Activated naive CD4-positive, alpha-beta T cell treated with anti-CD3 and anti-CD28 coated beads, Interleukin-2, amount 50 U/mL, for 16 hours (primary cell): Measurements from ENCODE around the gene CCL27.

Experiments used
- DNase-seq: peaks from one replicate; pipeline ENCODE4 v3.0.0-alpha.2; 2020

CCL27 gene

DNA sequence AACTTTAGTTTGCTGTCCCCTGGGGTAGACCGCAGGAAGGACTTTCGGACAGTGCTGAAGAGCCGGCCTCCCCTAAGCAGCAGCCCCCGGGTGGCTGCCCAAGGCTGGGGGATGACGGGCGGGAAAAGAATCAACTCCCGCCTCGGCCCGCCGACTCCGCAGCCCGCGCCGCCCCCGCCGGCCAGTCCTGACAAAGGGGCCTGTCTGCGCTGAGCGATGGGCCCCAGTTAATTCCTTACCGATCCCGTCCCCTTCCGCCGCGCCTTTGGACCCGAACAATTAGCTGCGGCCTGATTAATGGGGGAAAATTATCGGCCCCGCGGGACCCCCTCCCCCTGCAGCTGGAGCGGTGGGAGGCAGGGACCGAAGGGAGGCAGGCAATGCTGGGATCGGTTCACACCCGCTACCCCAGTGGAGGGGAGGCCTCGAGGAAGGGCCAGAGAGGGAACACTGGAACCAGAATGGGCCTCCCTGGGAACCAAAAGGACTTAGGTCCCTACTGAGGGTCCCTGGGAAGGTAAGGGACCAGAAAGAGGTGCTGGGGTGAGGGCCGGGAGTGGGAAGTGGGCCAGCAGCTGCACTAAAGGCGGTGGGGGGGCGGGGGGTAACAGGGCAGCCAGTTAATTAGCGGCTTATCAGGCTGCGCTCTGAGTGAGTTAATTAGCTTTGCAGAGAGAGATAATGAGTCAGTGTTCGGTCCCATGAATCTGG lies 37.8 kb downstream of the CCL27 start:
- DNase-seq, result no peak

DNA sequence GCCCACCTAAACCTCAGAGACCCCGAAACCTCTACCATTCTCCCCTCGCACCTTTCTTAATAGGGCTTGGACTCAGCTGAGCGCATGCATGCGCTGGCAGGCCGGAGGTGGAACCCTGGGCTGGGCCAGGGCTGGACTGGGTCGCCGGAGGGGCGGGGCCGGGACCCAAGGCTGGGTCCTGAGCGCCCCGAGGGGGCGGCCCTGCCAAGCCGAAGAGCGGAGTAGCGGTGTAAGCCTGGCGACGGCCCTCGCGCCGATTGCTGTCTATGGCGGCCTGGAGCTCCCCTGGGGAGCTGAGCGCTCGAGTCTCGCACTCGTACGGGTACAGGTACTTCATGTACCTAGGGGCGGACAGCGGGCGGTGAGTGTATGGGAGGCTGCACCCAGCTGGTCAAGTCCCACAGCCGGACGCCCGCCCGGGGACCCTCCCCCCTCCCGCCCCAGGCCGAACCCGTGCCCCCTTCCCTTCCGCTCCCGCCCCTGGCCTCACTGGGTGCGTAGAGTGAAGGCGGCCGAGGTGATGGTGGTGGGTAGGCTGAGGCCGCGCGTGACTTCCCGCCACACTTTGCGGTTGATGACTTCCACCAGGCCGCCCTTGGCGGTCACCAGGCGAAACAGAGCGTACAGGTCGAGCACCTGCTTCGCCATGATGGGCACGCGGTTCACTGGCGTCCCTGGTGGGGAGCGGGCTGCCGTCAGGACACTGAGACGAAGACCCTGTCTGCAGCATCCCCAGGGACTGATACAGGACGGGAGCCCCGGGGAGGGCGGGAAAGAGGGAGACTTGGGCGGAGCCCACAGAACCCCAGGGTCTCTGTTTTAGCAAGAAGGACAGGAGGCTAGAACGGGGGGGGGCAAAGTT lies 38.9 kb downstream of the CCL27 start:
- DNase-seq, result peak; percentile 23

DNA sequence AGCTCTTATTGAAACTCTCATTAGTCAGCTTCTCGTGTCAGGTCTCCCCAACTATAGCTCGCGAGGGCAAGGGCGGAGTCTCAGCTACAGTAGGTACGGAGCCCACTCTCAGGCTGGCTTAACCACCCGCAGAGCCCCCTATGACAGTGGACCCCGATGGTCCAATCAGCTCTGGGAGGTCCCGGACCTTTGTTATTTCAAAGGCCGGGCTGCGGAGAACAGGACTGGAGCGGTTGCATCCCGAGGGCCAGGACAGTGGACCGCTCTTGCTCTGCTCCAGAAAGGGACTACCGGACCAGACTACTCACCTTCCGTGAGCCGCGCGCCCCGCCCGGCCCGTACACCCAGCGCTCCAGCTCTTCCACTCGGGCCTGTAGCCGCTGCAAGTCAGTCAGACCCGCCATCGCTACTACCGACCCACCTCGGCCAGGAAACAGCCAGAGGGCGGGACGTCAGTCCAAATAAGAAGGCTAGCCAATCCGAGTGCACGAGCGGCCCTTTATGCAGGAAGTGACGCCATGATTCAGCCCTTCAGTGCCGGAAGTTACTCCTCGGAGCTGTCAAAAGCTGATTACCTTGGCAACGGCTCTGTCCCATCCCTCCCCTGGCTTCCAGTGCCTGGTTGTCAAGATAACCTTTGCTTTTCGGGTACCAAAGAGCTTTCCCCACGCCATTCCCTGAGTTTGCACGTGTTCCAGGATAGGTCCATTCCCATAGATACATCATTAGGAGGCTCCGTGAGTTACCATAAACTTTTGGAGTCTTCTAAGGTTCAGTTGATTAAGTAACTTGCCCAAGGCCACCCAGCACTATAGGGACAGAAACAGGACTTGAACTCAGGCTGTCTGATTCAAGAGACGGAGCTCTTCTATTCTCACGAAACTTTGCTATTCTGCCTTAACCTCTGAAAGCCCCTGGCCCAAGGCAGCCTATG lies 42.1 kb downstream of the CCL27 start, which contains the start of gene DCTN3:
DCTN3 (minus strand) TSS at position 435 of the 934 bp plus-strand sequence; CDS start at position 404, 31 bp downstream.
- peak; percentile 91 for DNase-seq

DNA sequence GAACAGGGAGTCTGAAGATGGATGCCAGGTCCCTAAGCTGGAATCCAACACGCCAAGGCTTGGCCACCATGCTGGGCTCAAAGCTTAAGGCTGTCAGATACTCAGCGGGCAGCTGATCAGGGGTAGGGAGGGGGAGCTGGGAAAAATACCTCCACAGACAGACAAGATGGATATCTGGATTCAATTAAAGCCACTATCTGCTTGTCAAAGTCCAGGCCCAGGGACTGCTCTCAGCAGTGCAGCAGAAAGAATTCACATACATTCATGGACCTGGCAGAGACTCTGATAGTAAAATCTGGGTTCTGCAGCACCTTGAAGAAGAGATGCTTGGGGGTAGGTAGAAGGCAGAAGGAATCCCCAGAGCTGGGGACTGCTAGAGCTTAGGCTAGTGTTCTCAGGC lies 47.3 kb downstream of the CCL27 start:
- DNase-seq, result no peak

DNA sequence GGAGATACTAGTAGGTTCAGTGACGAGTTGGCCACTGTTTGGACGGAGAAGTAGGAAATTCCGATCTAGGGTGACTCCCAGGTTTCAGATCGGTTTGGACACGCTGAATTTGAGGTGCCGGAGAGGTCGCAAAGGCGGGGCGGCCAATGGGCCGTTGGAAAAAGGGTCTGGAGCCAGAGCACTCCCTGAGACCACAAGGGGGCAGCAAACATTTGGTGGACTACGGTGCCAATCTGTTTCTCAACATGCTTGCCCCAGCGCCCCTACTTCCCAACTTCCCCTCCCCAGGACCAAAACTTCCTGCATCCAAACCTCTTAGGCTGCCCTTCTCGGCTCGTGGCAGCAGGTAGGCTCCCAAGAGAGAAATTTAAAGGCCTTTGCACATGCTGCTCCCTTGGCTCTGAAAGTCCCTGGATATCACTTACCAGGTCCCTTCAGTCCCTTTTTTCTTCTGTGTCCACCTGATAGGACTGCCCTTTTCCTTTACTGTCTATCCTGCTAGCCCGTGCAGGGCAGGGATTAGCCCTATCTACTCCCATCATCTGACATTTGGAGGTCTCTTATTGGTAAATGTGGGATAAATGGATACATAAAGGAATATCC lies 49.6 kb downstream of the CCL27 start:
- peak; percentile 66 for DNase-seq
